ENCODE measurements around the gene CNTD1. TPM values are rescaled to one million over a fixed set of nuclear protein-coding genes. Genes with fewer than 3 reads are reported as not detected.
"Not testable (repeated sequence)": the region's sequence is repeated elsewhere in the genome, so short reads cannot be mapped to it uniquely, and the experiment has no call there.

CNTD1 gene
- total RNA-seq, 1 experiment from 2014 or later = not detected

GRCh38 chr17:42853597-42853967 is 54.9 kb downstream of the CNTD1 start:
- TF ChIP-seq CTCF (IDR thresholded peaks at IDR 0.05; ENCODE audit: unreplicated experiment) = no peak
- H3K27me3 Mint-ChIP-seq (ENCODE audit: insufficient read depth, unreplicated experiment) = peaks cover 38% of the 10 kb centered on the region
- H3K4me3 Mint-ChIP-seq (ENCODE audit: unreplicated experiment) = no peak overlapping the region
- no peaks in the 10 kb centered on the region for H3K9me3 Mint-ChIP-seq (ENCODE audit: unreplicated experiment)
- no peaks in the 10 kb centered on the region for H3K4me1 Mint-ChIP-seq (ENCODE audit: insufficient read depth, unreplicated experiment)
- intact Hi-C loops (cut with micrococcal nuclease) = no loop called here
- no peak overlapping the region for H3K27ac Mint-ChIP-seq (ENCODE audit: low read depth, unreplicated experiment)
- H3K36me3 Mint-ChIP-seq (ENCODE audit: insufficient read depth, unreplicated experiment) = no peaks in the 10 kb centered on the region
- CTCF ChIA-PET = no interaction called here
- no TSS peak for BruUV-seq (replicated peaks)
- DNase-seq (ENCODE audit: unreplicated experiment) = no peak
- POLR2A ChIA-PET = no interaction called here

- ChIA-PET CTCF (interaction anchor here (1.0 kb wide), 1 partner anchor 10 kb away, joined by 3 read pairs; no protein-coding TSS in a partner anchor), POLR2A (interaction anchor here (1.9 kb wide), 1 partner anchor 9 kb away, joined by 6 read pairs; the partner anchor contains the start of gene AOC2)
- intact Hi-C loops (cut with micrococcal nuclease) = no loop called here
- Mint-ChIP-seq H3K27me3 (ENCODE audit: insufficient read depth, unreplicated experiment) (peaks cover 44% of the 10 kb centered on the region), H3K9me3 (ENCODE audit: unreplicated experiment) (no peaks in the 10 kb centered on the region), H3K4me1 (ENCODE audit: insufficient read depth, unreplicated experiment) (no peaks in the 10 kb centered on the region), H3K27ac (ENCODE audit: low read depth, unreplicated experiment) (no peak overlapping the region), H3K36me3 (ENCODE audit: insufficient read depth, unreplicated experiment) (no peaks in the 10 kb centered on the region), H3K4me3 (ENCODE audit: unreplicated experiment) (no peak overlapping the region)
- BruUV-seq (replicated peaks) = no TSS peak
- no peak for DNase-seq (ENCODE audit: unreplicated experiment)
- TF ChIP-seq CTCF (IDR thresholded peaks at IDR 0.05; ENCODE audit: unreplicated experiment) = no peak
Measured at GRCh38 chr17:42853968-42854790, 55.5 kb downstream of the CNTD1 start.

- Mint-ChIP-seq H3K4me1 (ENCODE audit: insufficient read depth, unreplicated experiment) (no peaks in the 10 kb centered on the region), H3K27me3 (ENCODE audit: insufficient read depth, unreplicated experiment) (peaks cover 49% of the 10 kb centered on the region), H3K36me3 (ENCODE audit: insufficient read depth, unreplicated experiment) (no peaks in the 10 kb centered on the region), H3K27ac (ENCODE audit: low read depth, unreplicated experiment) (no peak overlapping the region), H3K4me3 (ENCODE audit: unreplicated experiment) (no peak overlapping the region), H3K9me3 (ENCODE audit: unreplicated experiment) (no peaks in the 10 kb centered on the region)
- CTCF ChIA-PET = interaction anchor here (0.7 to 1.0 kb wide), 2 partner anchors 11 to 114 kb away, joined by 3 read pairs; no protein-coding TSS in a partner anchor
- TF ChIP-seq CTCF (IDR thresholded peaks at IDR 0.05; ENCODE audit: unreplicated experiment) = no peak
- POLR2A ChIA-PET = interaction anchor here (1.2 to 1.9 kb wide), 2 partner anchors 10 to 82 kb away, joined by 4 to 6 read pairs; partner anchors contain the start of genes AOC2 and VPS25
- no TSS peak for BruUV-seq (replicated peaks)
- no peak for DNase-seq (ENCODE audit: unreplicated experiment)
- intact Hi-C loops (cut with micrococcal nuclease) = no loop called here
Measured at GRCh38 chr17:42855048-42855596, 56.5 kb downstream of the CNTD1 start.

GRCh38 chr17:42856093-42856492 is 57.4 kb downstream of the CNTD1 start:
- H3K9me3 Mint-ChIP-seq (ENCODE audit: unreplicated experiment); H3K27ac Mint-ChIP-seq (ENCODE audit: low read depth, unreplicated experiment); BruUV-seq (replicated peaks); H3K36me3 Mint-ChIP-seq (ENCODE audit: insufficient read depth, unreplicated experiment); H3K4me3 Mint-ChIP-seq (ENCODE audit: unreplicated experiment); intact Hi-C loops (cut with micrococcal nuclease); H3K4me1 Mint-ChIP-seq (ENCODE audit: insufficient read depth, unreplicated experiment); DNase-seq (ENCODE audit: unreplicated experiment); CTCF ChIA-PET: not testable (repeated sequence)
- H3K27me3 Mint-ChIP-seq (ENCODE audit: insufficient read depth, unreplicated experiment) = peaks cover 47% of the 10 kb centered on the region
- POLR2A ChIA-PET = interaction anchor here (1.2 kb wide), 1 partner anchor 83 kb away, joined by 4 read pairs; the partner anchor contains the start of gene VPS25

GRCh38 chr17:42856516-42856915 is 57.9 kb downstream of the CNTD1 start:
- H3K27ac Mint-ChIP-seq (ENCODE audit: low read depth, unreplicated experiment); POLR2A ChIA-PET; DNase-seq (ENCODE audit: unreplicated experiment); H3K36me3 Mint-ChIP-seq (ENCODE audit: insufficient read depth, unreplicated experiment); BruUV-seq (replicated peaks); intact Hi-C loops (cut with micrococcal nuclease); CTCF ChIA-PET; H3K9me3 Mint-ChIP-seq (ENCODE audit: unreplicated experiment); H3K4me3 Mint-ChIP-seq (ENCODE audit: unreplicated experiment); H3K4me1 Mint-ChIP-seq (ENCODE audit: insufficient read depth, unreplicated experiment): not testable (repeated sequence)
- H3K27me3 Mint-ChIP-seq (ENCODE audit: insufficient read depth, unreplicated experiment) = peaks cover 47% of the 10 kb centered on the region

All from MCF 10A (cell line).